OCI-LY7 (cell line): ENCODE measurements around the gene ZFHX3.

Experiments used
- CTCF ChIP-seq: fragments of 200-600 bp; sonication (generic); conservative IDR thresholded peaks from 2 replicates; pipeline ENCODE4 v1.5.1; 2014; ENCODE audit warnings: mild to moderate bottlenecking, antibody characterized with exemption, low read length, moderate library complexity, mixed read lengths
- EZH2phosphoT487 ChIP-seq: fragments of 200-600 bp; sonication (generic); IDR thresholded peaks from 2 replicates; pipeline ENCODE4 v1.6.1; 2018; ENCODE audit warnings: low read depth, borderline replicate concordance, mild to moderate bottlenecking, mixed run types, antibody characterized with exemption, low read length, moderate library complexity, mixed read lengths

DNA sequence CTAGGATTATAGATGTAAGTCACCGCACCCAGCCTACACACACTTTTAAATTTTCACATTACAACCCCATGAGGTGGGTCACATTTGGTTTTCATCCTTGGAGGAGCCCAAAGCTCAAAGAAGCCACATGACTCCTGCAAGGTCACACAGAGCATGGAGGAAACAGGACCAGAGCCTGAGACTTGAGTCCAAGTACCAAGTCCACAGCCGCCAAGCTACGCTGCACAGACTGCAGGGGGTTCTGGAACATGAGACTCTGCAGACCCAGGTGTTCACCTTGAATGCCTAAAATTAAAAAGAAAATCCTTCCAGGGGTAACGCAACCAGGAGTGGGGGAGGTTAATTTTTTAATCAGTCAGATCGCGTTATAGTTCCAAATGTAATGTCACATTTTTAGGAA, 150.2 kb downstream of the ZFHX3 start:
- TF ChIP-seq CTCF (no peak), EZH2phosphoT487 (no peak)
